HG02642 (cell line): Measurements from ENCODE around the gene NUTM2D.
"Not testable (repeated sequence)": the region's sequence is repeated elsewhere in the genome, so short reads cannot be mapped to it uniquely, and the experiment has no call there.

Source experiments
- ATAC-seq: cut with Tn5 transposase; IDR thresholded peaks from one replicate; pipeline ENCODE4 v1.9.1; 2021; ENCODE audit warnings: mild to moderate bottlenecking; ENCODE audit not compliant: unreplicated experiment, poor library complexity

The NUTM2D gene

GRCh38 chr10:87358159-87358558 lies 615 bp downstream of the NUTM2D start:
- not testable (repeated sequence) for ATAC-seq

GRCh38 chr10:87369514-87370112 lies 12.1 kb downstream of the NUTM2D start:
- not testable (repeated sequence) for ATAC-seq

- ATAC-seq: not testable (repeated sequence)
These were observed 16.5 kb downstream of the NUTM2D start for GRCh38 chr10:87374091-87374490.

GRCh38 chr10:87379115-87379514 lies 21.6 kb downstream of the NUTM2D start:
- ATAC-seq: not testable (repeated sequence)

- not testable (repeated sequence) for ATAC-seq
These were observed 25.8 kb downstream of the NUTM2D start for GRCh38 chr10:87383149-87383857.

- not testable (repeated sequence) for ATAC-seq
These were observed 26.7 kb downstream of the NUTM2D start for GRCh38 chr10:87384283-87384682.

GRCh38 chr10:87385762-87386360 lies 28.3 kb downstream of the NUTM2D start:
- ATAC-seq: not testable (repeated sequence)

- not testable (repeated sequence) for ATAC-seq
These were observed 33.8 kb downstream of the NUTM2D start for GRCh38 chr10:87391360-87391759.

GRCh38 chr10:87396206-87396605 lies 38.7 kb downstream of the NUTM2D start:
- not testable (repeated sequence) for ATAC-seq

GRCh38 chr10:87398436-87398835 lies 40.9 kb downstream of the NUTM2D start:
- not testable (repeated sequence) for ATAC-seq

GRCh38 chr10:87407516-87408467 lies 50.2 kb downstream of the NUTM2D start:
- ATAC-seq: not testable (repeated sequence)

- ATAC-seq: not testable (repeated sequence)
These were observed 56.4 kb downstream of the NUTM2D start for GRCh38 chr10:87413921-87414320.
